ENCODE data around the gene SMPD4.
"Not testable (repeated sequence)": the region's sequence is repeated elsewhere in the genome, so short reads cannot be mapped to it uniquely, and the experiment has no call there.

Gene SMPD4
- total RNA-seq = 87.3 to 97.4 reads per million in 2 experiments

GRCh38 chr2:130181325-130181879 is at the start of gene SMPD4:
SMPD4 (minus strand) TSS chr2:130181602; CDS start chr2:130176592, 5,010 bp downstream.
- DNase-seq (ENCODE audit: low read depth) = peak; percentile 97

- not testable (repeated sequence) for DNase-seq (ENCODE audit: low read depth)
Observed at GRCh38 chr2:130230907-130231306, 49.5 kb upstream of the SMPD4 start.

- DNase-seq (ENCODE audit: low read depth) = not testable (repeated sequence)
Observed at GRCh38 chr2:130230376-130230775, 49.0 kb upstream of the SMPD4 start.

DNA sequence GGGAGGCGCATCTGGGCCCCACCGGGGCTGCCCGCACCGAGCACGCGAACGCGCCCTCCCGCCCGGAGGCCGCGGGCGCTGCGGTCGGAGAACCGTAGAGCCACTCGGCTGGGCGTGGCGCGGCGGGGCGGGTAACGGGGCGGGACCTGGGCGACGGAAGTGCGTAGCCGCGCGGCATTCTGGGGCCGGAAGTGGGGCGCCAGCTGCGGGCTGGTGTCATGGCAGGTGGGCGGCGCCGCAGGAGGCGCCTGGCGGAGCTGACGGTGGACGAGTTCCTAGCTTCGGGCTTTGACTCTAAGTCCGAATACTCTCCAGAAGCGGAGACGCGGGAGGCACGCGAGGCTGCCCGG is 47.7 kb upstream of the SMPD4 start:
- not testable (repeated sequence) for DNase-seq (ENCODE audit: low read depth)

DNA sequence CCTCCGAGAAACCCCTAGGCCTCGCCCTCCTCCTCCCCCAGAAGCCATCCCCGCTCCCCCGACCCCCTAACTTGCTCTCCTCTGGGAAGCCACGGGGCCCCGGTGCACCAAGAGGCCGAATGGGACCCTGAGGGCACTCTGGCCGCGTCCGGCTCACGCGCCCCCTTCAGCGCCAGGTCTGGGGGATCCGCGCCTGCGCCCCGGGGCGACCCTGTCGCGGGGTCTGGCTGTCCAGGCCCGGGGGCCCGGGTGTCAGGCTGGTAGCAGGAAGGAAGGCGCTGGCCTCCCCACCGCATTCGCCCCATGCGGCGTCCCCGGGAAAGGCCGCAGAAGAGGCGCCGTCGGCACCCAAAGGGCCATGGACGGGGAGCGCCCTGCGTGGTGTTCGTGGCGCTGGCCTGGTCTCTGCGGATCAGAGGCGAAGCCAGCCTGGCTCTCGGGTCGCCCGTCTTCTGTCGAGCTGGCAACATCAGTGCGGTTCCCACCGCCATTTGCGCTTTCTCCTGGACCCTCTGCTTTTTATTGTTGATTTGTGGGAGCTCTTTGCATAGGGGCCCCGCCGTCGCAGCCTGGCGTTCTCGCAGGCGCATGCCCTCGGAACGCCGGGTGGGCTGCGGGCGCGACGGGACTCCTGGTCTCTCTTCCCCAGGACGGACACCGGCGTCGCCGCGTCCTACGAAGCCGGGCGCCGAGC is 47.2 kb upstream of the SMPD4 start:
- not testable (repeated sequence) for DNase-seq (ENCODE audit: low read depth)

DNA sequence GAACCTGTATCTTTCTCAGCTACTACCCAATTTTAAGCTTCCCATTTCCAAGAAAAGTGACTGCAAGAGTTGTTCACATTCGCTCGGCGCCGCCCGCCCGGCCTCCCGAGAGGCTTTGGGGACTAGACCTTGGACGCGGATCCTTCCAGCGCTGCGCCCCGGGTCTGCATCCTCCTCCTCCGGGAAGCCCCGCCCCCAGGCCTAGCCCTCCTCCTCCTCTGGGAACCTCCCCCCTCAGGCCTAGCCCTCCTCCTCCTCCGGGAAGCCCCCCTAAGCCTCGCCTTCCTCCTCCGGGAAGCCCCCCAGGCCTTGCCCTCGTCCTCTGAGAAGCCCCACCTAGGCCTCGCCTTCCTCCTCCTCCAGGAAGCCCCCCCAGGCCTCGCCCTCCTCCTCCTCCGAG is 46.6 kb upstream of the SMPD4 start:
- not testable (repeated sequence) for DNase-seq (ENCODE audit: low read depth)

DNA sequence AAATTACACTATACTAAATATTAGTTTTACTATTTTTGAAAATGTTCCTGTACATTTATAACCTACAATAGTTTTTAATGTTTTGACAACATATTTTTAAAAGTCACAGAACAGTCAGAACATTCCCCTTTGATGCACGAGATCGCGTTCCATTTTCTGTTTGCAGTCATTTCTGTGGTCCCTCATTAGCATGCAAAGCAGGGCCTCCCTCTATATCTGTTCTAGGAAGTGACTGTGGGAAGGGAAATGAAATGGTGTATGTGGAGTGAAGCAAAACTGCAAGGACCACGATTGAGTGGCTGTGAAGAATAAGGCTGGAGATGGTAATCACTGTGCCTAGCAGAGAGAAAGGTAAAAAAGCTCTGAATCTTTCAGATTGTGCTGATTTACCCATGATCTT is 41.1 kb upstream of the SMPD4 start:
- DNase-seq (ENCODE audit: low read depth) = not testable (repeated sequence)

DNA sequence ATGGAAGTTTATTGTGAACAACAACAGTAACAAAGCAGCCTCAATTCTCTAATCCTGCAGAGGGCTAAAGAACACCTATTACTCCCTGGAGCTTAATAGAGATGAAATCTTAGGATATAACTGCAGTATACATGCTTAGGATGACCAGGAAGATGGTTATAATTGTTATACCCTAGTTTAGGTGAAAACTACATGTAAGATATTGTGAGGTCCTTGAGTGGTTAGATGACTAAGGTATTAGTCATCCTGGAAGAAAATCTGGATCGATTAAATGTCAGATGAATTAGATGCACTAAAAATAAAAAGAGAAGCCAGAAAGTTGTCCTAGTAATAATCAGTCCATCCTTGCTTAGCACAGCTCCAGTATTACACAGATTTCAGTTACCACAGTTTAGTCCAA is 39.1 kb upstream of the SMPD4 start:
- not testable (repeated sequence) for DNase-seq (ENCODE audit: low read depth)

- not testable (repeated sequence) for DNase-seq (ENCODE audit: low read depth)
Observed at GRCh38 chr2:130219147-130219546, 37.7 kb upstream of the SMPD4 start.

GRCh38 chr2:130207051-130207450 is 25.6 kb upstream of the SMPD4 start:
- DNase-seq (ENCODE audit: low read depth) = not testable (repeated sequence)

DNA sequence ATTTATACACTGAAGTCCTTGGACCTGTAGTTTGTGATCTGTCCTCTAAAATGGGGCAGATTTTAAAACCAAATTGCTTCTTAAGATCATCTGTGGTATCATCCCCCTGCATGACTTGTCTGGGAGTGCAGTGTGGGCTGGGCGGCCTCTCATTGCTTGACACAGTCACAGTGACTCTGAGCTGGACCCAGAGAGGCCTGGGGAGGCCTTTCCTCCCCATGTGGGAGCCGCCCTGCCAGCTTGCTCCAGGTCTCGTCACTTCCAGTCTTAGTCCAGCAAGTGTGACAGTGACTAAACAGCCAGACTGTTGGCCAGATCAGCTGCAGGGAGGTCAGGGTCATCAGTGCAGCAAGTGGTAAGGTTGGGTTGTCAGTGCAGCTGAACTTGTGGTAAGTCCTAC is 21.7 kb upstream of the SMPD4 start:
- DNase-seq (ENCODE audit: low read depth) = not testable (repeated sequence)

DNA sequence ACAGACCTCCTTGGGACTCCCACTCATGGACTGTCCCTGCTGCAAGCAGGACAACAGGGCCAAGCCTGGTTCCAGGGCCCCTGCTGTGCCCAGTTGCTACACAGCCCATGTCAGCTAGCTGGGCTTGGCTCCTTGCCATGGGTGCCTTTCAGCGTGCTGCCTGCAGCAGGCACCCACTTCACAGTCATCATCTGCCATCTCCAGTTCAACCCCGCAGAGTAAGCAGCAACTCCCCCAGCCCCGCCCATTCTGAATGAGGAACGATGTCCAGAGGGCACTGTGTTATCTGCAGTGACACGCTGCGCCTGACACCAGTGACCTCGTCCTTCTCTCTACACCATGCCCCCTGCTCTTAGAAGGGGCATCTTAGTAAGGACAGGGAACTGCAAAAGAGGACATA is 21.1 kb upstream of the SMPD4 start:
- not testable (repeated sequence) for DNase-seq (ENCODE audit: low read depth)

GRCh38 chr2:130198343-130198742 is 16.9 kb upstream of the SMPD4 start, which contains the start of gene TUBA3E:
TUBA3E (minus strand) TSS chr2:130198439; CDS start chr2:130198360, 79 bp downstream.
- no peak for DNase-seq (ENCODE audit: low read depth)

GRCh38 chr2:130196052-130196451 is 14.7 kb upstream of the SMPD4 start:
- DNase-seq (ENCODE audit: low read depth) = not testable (repeated sequence)

DNA sequence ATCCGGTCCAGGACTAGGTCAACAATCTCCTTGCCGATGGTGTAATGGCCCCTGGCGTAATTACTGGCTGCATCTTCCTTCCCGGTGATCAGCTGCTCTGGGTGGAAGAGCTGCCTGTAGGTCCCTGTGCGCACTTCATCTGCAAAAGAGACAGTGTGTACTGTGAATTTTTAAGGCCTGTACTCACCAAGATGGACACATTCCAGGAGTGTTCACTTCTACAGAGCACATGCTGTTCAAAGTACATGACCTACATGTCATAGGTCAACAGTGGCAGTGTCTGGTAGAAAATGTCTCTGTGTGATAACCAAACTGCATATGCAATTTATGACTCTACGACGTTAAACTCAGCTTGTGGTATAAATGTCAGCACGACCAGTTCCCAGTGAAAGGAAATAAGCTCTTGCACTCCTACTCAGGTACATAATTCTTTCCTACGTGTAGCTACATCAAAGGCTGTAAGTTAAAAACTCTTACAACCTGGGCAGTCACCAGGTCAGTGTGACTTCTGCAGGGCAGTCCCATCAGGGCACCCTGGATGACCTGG is 13.8 kb upstream of the SMPD4 start:
- DNase-seq (ENCODE audit: low read depth) = not testable (repeated sequence)

DNA sequence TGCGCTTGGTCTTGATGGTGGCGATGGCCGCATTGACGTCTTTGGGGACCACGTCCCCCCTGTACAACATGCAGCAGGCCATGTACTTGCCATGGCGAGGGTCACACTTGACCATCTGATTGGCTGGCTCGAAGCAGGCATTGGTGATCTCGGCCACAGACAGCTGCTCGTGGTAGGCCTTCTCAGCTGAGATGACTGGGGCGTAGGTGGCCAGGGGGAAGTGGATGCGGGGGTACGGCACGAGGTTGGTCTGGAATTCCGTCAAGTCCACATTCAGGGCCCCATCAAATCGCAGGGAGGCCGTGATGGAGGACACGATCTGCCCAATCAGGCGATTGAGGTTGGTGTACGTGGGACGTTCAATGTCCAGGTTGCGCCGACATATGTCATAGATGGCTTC is 12.4 kb upstream of the SMPD4 start:
- not testable (repeated sequence) for DNase-seq (ENCODE audit: low read depth)

GRCh38 chr2:130192451-130192850 is 11.0 kb upstream of the SMPD4 start:
- not testable (repeated sequence) for DNase-seq (ENCODE audit: low read depth)

GRCh38 chr2:130191319-130191718 is 9.9 kb upstream of the SMPD4 start:
- DNase-seq (ENCODE audit: low read depth) = not testable (repeated sequence)

DNA sequence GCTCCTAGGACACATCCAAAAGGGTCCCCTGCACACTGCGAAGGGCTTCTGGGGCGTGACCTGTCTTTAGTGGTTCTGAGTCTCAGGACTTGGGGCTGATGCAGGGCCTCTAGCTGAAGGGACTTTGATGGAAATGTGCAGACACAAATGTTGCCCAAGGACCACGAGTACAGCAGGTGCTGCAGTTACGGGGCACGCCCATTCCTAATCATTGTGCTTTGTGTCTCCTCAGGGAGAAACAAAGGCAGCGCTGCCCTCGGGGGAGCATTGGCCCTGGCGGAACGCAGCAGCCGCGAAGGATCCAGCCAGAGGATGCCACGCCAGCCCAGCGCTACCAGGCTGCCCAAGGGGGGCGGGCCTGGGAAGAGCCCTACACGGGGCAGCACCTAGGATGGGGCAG is 8.8 kb upstream of the SMPD4 start:
- no peak for DNase-seq (ENCODE audit: low read depth)

DNA sequence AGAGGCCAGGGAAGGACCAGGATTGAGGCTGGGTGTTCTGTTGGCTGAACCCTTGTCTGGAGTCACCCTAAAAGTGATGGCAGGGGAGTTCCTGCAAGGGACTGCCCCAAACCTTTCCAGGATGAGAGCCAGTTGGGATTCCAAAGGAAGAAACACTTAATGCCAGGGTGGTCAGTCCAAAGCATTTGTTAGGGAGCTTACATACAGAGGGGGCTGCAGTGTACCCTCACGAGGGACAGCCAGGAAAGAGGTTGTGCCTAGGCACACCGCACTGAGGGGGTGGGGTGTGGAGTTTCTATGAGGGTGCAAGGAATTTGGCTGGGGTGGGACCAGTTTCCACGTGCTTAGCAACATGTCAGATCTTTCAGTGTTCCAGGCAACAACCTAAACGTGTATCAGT is 7.6 kb upstream of the SMPD4 start:
- not testable (repeated sequence) for DNase-seq (ENCODE audit: low read depth)

DNA sequence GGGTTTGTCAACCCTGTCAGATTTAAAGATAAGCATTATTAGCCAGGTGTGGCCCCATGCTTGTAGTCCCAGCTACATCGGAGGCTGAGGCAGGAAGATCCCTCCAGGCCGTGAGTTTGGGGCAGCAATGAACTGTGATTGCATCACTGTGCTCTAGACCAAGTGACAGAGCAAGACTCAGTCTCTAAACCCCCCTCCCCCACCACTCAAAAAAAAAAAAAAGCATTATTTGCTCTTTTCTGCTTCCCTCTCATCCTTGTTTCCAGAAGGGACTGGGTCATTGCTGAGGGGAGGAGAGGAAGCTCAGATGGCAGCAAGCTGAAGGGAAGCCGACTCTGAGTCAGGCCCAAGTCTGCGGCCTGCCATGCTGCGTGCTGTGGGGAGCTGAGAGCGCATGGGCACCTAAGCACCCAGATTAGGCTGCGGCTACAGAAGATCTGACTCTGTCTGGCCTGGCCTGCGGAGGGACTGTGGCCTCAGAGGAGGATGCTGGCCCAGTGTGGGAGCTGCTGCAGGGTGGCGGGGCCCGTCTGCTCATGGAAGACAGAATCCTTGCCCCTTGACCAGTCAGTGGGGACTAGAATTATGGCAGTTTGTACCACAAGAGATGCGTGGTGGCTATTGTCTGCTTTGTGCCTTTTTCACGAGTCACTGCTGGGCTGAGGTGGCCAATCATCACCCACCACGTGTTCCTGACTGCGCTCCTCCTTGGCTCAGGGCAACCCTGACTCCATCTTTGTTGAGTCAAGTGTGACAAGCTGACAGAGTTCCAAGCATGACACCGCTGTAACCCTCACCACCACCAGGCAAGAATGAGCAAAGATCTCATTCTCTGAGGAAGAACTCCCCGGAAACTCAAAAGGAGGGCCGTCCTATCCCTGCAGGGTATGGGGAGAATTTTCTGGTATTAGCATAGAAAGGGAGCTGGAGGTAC is 6.7 kb upstream of the SMPD4 start:
- not testable (repeated sequence) for DNase-seq (ENCODE audit: low read depth)

DNA sequence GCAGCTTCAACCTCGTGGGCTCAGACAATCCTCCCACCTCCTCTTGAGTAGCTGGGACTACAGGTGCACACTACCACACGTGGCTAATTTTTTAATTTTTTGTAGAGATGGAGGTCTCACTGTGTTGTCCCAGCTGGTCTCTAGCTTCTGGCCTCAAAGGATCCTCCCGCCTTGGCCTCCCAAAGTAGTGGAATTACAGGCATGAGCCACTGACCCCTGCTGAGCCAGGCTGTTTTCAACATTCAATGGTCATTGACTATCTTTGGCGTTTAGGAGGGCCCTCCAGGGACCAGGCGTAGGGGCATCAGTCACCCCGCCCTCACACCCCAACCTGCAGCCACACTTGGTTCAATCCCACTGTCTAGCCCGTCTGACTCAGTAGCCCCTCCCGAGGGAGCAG is 5.9 kb upstream of the SMPD4 start:
- DNase-seq (ENCODE audit: low read depth) = no peak
